ENCODE measurements around the gene CCR2. TPM values are rescaled to one million over a fixed set of nuclear protein-coding genes. Genes with fewer than 3 reads are reported as not detected.
"Not testable (repeated sequence)": the region's sequence is repeated elsewhere in the genome, so short reads cannot be mapped to it uniquely, and the experiment has no call there.

The CCR2 gene
- total RNA-seq, 4 donors from 2014 or later, result 0.46 to 6.0 (median 2.3) TPM

GRCh38 chr3:46381625-46382024, 27.7 kb downstream of the CCR2 start:
- H3K9me3 ChIP-seq, result no peaks in the 10 kb centered on the region
- 71% methylated on average over 3 of the region's 3 CpGs for WGBS
- H3K4me1 ChIP-seq, result peaks cover 4 to 9% (median 8%) of the 10 kb centered on the region in 4 donors
- TF ChIP-seq POLR2A (IDR thresholded peaks at IDR 0.05; ENCODE audit: low read depth) (no peak), CTCF (IDR thresholded peaks at IDR 0.05) (no peak), EP300 (IDR thresholded peaks at IDR 0.05) (no peak), POLR2AphosphoS5 (IDR thresholded peaks at IDR 0.05) (no peak)
- intact Hi-C loops (cut with DNase I), result no loop called here
- no peaks in the 10 kb centered on the region for H3K36me3 ChIP-seq
- DNase-seq (ENCODE audit: extremely low spot score), result no peak
- H3K4me3 ChIP-seq, result no peak overlapping the region
- H3K27me3 ChIP-seq, result peaks cover 0 to 8% (median 0%) of the 10 kb centered on the region in 4 donors
- H3K27ac ChIP-seq (replicated peaks in 1 of 4), result no peak overlapping the region

- TF ChIP-seq EP300 (IDR thresholded peaks at IDR 0.05), result no peak
- TF ChIP-seq POLR2AphosphoS5 (IDR thresholded peaks at IDR 0.05), result no peak
- no peak overlapping the region for H3K27ac ChIP-seq (replicated peaks in 1 of 4)
- no peaks in the 10 kb centered on the region for H3K9me3 ChIP-seq
- intact Hi-C loops (cut with DNase I), result no loop called here
- WGBS, result 51% methylated on average over 6 of the region's 6 CpGs
- no peak overlapping the region for H3K4me3 ChIP-seq
- peaks cover 4 to 9% (median 8%) of the 10 kb centered on the region in 4 donors for H3K4me1 ChIP-seq
- no peaks in the 10 kb centered on the region for H3K36me3 ChIP-seq
- H3K27me3 ChIP-seq, result peaks cover 0 to 11% (median 0%) of the 10 kb centered on the region in 4 donors
- no peak for DNase-seq (ENCODE audit: extremely low spot score)
Measured at GRCh38 chr3:46383211-46383950, 29.5 kb downstream of the CCR2 start.

GRCh38 chr3:46383951-46384330, 30.0 kb downstream of the CCR2 start:
- peaks cover 0 to 11% (median 0%) of the 10 kb centered on the region in 4 donors for H3K27me3 ChIP-seq
- intact Hi-C loops (cut with DNase I), result no loop called here
- whole genome bisulfite sequencing, result 76% methylated on average over 5 of the region's 5 CpGs
- peaks cover 4 to 9% (median 8%) of the 10 kb centered on the region in 4 donors for H3K4me1 ChIP-seq
- no peak overlapping the region for H3K27ac ChIP-seq (replicated peaks in 1 of 4)
- DNase-seq (ENCODE audit: extremely low spot score), result no peak
- no peak for TF ChIP-seq EP300 (IDR thresholded peaks at IDR 0.05)
- no peak for TF ChIP-seq CTCF (IDR thresholded peaks at IDR 0.05)
- TF ChIP-seq POLR2AphosphoS5 (IDR thresholded peaks at IDR 0.05), result no peak
- TF ChIP-seq POLR2A (IDR thresholded peaks at IDR 0.05; ENCODE audit: low read depth), result no peak
- no peaks in the 10 kb centered on the region for H3K9me3 ChIP-seq
- no peaks in the 10 kb centered on the region for H3K36me3 ChIP-seq
- H3K4me3 ChIP-seq, result no peak overlapping the region

- no peak for DNase-seq (ENCODE audit: extremely low spot score)
- intact Hi-C loops (cut with DNase I), result no loop called here
- no peaks in the 10 kb centered on the region for H3K36me3 ChIP-seq
- no peaks in the 10 kb centered on the region for H3K9me3 ChIP-seq
- TF ChIP-seq EP300 (IDR thresholded peaks at IDR 0.05) (no peak), POLR2AphosphoS5 (IDR thresholded peaks at IDR 0.05) (no peak), CTCF (IDR thresholded peaks at IDR 0.05) (no peak), POLR2A (IDR thresholded peaks at IDR 0.05; ENCODE audit: low read depth) (no peak)
- 46% methylated on average over 4 of the region's 4 CpGs for WGBS
- no peak overlapping the region for H3K27ac ChIP-seq (replicated peaks in 1 of 4)
- H3K27me3 ChIP-seq, result peaks cover 0 to 11% (median 0%) of the 10 kb centered on the region in 4 donors
- H3K4me1 ChIP-seq, result peaks cover 0 to under 1% (median 0%) of the 10 kb centered on the region in 4 donors
- H3K4me3 ChIP-seq, result no peak overlapping the region
Measured at GRCh38 chr3:46386205-46386604, 32.3 kb downstream of the CCR2 start.

- DNase-seq (ENCODE audit: extremely low spot score); H3K27ac ChIP-seq (replicated peaks in 1 of 4); intact Hi-C loops (cut with DNase I); H3K9me3 ChIP-seq; H3K4me1 ChIP-seq; H3K36me3 ChIP-seq; H3K4me3 ChIP-seq: not testable (repeated sequence)
- WGBS, result 85% methylated on average over 4 of the region's 4 CpGs
- H3K27me3 ChIP-seq, result peaks cover 0 to 11% (median 0%) of the 10 kb centered on the region in 4 donors
Measured at GRCh38 chr3:46388847-46389246, 34.9 kb downstream of the CCR2 start.
